Measurements from ENCODE around the gene MAP1LC3B.

GRCh38 chr16:87432330-87432915 lies 40.3 kb downstream of the MAP1LC3B start:
- TF ChIP-seq CTCF (conservative IDR thresholded peaks at IDR 0.05; ENCODE audit: low read length), result no peak
- no peak for TF ChIP-seq EZH2phosphoT487 (IDR thresholded peaks at IDR 0.05; ENCODE audit: borderline replicate concordance)

All from Loucy (cell line).